ENCODE results near the gene KLHL18. TPM values are rescaled to one million over a fixed set of nuclear protein-coding genes. Genes with fewer than 3 reads are reported as not detected.
A peak's percentile ranks its signal among the peaks of the same experiment; 100 is the strongest.

The KLHL18 gene
- total RNA-seq, 2 experiments from 2014 or later, result 13.1 to 28.6 TPM

- H3K4me3 ChIP-seq (ENCODE audit: low read depth, low read length, poor library complexity, severe bottlenecking), result peak overlapping the region; percentile 75
- peak overlapping the region; percentile 91 for H3K4me2 ChIP-seq (ENCODE audit: low read length)
- peaks cover 48% of the 10 kb centered on the region for H3K79me2 ChIP-seq (ENCODE audit: insufficient read depth, low read depth, low read length)
- ChIA-PET CTCF (ENCODE audit: unreplicated experiment) (interaction anchor here (0.5 to 1.7 kb wide), 6 partner anchors 41 to 417 kb away, joined by 3 to 4 read pairs (median 4); no protein-coding TSS in a partner anchor), POLR2A (interaction anchor here (0.6 to 1.4 kb wide), 11 partner anchors 8 to 520 kb away, joined by 3 to 5 read pairs (median 3); partner anchors contain the start of gene SCAP)
- H3K9me3 ChIP-seq (ENCODE audit: low read length), result no peaks in the 10 kb centered on the region
- TF ChIP-seq CTCF (conservative IDR thresholded peaks at IDR 0.05; ENCODE audit: low read length), result no peak
- no peak for TF ChIP-seq EZH2phosphoT487 (IDR thresholded peaks at IDR 0.05; ENCODE audit: borderline replicate concordance, low read depth, low read length)
- no peaks in the 10 kb centered on the region for H3K9me2 ChIP-seq (ENCODE audit: insufficient read depth, low read length)
- intact Hi-C loops (cut with micrococcal nuclease; ENCODE audit: unreplicated experiment), result loop anchor here (5.0 kb wide), 3 partner anchors 218 to 453 kb away; partner anchors contain the start of gene SETD2
- peaks cover 10% of the 10 kb centered on the region; the same call in 1 of the 2 replicates for H3K36me3 ChIP-seq (ENCODE audit: insufficient read depth, low read length)
- peak overlapping the region; percentile 67 for H2AFZ ChIP-seq (ENCODE audit: low read length)
- BruUV-seq (replicated peaks), result no TSS peak
- DNase-seq (ENCODE audit: low spot score), result no peak
- peak overlapping the region; percentile 63 for H3K27ac ChIP-seq (ENCODE audit: low read depth, low read length, poor library complexity, severe bottlenecking)
- peaks cover 10% of the 10 kb centered on the region for H4K20me1 ChIP-seq (ENCODE audit: insufficient read depth, low read length)
- H3K4me1 ChIP-seq (ENCODE audit: insufficient read depth, low read length, poor library complexity, severe bottlenecking), result peaks cover 35% of the 10 kb centered on the region
Measured at GRCh38 chr3:47380026-47380600, 97.4 kb downstream of the KLHL18 start.

- Histone ChIP-seq H3K4me3 (ENCODE audit: low read depth, low read length, poor library complexity, severe bottlenecking) (peak within 1 kb of the TSS; percentile 75), H3K36me3 (ENCODE audit: insufficient read depth, low read length) (peaks cover 14% of the 10 kb centered on the region; the same call in 1 of the 2 replicates), H2AFZ (ENCODE audit: low read length) (peak within 1 kb of the TSS; percentile 67), H3K4me2 (ENCODE audit: low read length) (peak within 1 kb of the TSS; percentile 91), H3K9me3 (ENCODE audit: low read length) (no peaks in the 10 kb centered on the region), H3K9me2 (ENCODE audit: insufficient read depth, low read length) (no peaks in the 10 kb centered on the region), H3K4me1 (ENCODE audit: insufficient read depth, low read length, poor library complexity, severe bottlenecking) (peaks cover 35% of the 10 kb centered on the region), H3K27ac (ENCODE audit: low read depth, low read length, poor library complexity, severe bottlenecking) (peak within 1 kb of the TSS; percentile 63), H4K20me1 (ENCODE audit: insufficient read depth, low read length) (peaks cover 10% of the 10 kb centered on the region), H3K79me2 (ENCODE audit: insufficient read depth, low read depth, low read length) (peaks cover 50% of the 10 kb centered on the region)
- DNase-seq (ENCODE audit: low spot score), result peak; percentile 99
- ChIA-PET POLR2A (interaction anchor here (0.6 to 1.3 kb wide), 11 partner anchors 9 to 521 kb away, joined by 3 to 7 read pairs (median 3); partner anchors contain the start of genes SCAP and SETD2), CTCF (ENCODE audit: unreplicated experiment) (interaction anchor here (0.6 to 1.7 kb wide), 4 partner anchors 41 to 418 kb away, joined by 3 to 4 read pairs (median 4); no protein-coding TSS in a partner anchor)
- TF ChIP-seq EZH2phosphoT487 (IDR thresholded peaks at IDR 0.05; ENCODE audit: borderline replicate concordance, low read depth, low read length) (no peak), CTCF (conservative IDR thresholded peaks at IDR 0.05; ENCODE audit: low read length) (no peak)
- intact Hi-C loops (cut with micrococcal nuclease; ENCODE audit: unreplicated experiment), result loop anchor here (5.0 kb wide), 3 partner anchors 218 to 453 kb away; partner anchors contain the start of gene SETD2
- TSS peak; percentile 85 for BruUV-seq (replicated peaks)
Measured at GRCh38 chr3:47380601-47381316, 98.0 kb downstream of the KLHL18 start, which contains the start of gene PTPN23. Gene PTPN23 (plus strand): TSS chr3:47381021. CDS start chr3:47381097, 76 bp downstream.

All from OCI-LY7 (cell line).